ENCODE data around the gene LPP.

Gene LPP

DNA sequence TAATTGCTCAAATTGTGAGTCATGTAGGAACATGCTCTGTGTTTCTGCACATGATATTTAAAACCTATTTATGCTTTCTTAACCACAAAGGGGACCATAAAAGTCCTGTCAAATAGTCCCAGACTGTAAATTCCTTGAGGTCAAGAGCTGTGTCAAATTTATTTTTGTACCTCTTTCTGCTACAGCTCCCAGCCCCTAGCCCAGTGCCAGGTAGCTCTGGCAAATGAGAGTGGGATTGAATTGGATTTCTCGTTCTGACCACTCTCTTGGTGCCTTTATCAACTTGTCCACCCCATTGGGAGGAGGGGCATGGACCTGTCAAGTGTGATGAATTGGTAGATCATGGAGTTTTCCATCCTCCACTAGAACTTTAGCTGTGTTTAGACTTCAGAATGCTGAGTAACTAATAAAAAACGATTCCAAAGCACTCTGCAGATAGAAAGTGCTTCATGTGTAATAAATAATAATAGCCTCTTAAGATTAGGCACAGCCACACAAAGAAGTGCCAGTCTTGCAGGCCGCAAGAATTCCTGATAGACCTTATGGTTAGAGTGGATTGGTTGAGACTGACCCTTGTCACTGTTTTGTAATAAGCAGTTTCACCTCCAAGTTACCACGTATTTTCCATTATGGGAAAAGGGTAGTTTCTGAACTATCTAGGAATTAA lies 120.4 kb downstream of the LPP start:
- TF ChIP-seq GATA3 (IDR thresholded peaks at IDR 0.05; ENCODE audit: low read depth, low read length), result no peak
- TF ChIP-seq GATA2 (IDR thresholded peaks at IDR 0.05; ENCODE audit: low read depth, low read length), result no peak

DNA sequence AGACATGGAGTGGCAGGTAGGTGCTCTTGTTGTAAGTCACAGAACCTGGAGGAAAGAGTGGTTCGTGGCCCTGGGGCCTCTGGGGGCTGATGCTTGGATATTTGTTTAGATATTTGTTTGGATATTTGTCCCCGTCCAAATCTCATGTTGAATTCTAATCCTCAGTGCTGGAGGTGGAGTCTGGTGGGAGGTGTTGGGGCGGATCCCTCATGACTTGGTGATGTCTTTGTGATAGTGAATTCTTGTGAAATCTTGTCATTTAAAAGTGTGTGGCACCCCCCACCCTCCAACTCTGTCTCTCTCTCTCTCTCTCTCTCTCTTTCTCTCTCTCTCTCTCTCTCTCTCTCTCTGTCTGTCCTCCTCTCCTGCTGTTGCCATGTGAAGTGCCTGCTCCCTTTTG lies 122.4 kb downstream of the LPP start:
- no peak for TF ChIP-seq GATA2 (IDR thresholded peaks at IDR 0.05; ENCODE audit: low read depth, low read length)
- TF ChIP-seq GATA3 (IDR thresholded peaks at IDR 0.05; ENCODE audit: low read depth, low read length), result no peak

GRCh38 chr3:188278717-188279324 lies 124.9 kb downstream of the LPP start:
- TF ChIP-seq GATA3 (IDR thresholded peaks at IDR 0.05; ENCODE audit: low read depth, low read length), result no peak
- TF ChIP-seq GATA2 (IDR thresholded peaks at IDR 0.05; ENCODE audit: low read depth, low read length), result no peak

GRCh38 chr3:188279502-188280335 lies 125.8 kb downstream of the LPP start:
- no peak for TF ChIP-seq GATA3 (IDR thresholded peaks at IDR 0.05; ENCODE audit: low read depth, low read length)
- TF ChIP-seq GATA2 (IDR thresholded peaks at IDR 0.05; ENCODE audit: low read depth, low read length), result no peak

DNA sequence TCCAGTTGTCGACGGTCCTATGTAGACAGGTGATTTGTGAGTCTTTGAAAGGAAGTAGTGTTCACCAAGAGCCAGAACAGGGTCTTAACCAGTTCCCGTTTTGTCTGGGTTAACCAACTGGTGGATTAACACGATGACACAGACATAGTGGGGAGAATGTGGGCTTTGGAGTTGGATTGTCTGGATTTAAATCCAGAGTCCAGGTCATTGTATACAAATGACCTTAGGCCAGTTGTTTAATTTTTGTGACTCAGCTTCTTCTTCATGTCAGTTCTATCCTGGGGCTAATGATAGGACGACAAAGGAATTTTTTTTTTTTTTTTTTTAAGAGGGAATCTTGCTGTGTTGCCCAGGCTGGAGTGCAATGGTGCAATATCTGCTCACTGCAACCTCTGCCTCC lies 126.7 kb downstream of the LPP start:
- TF ChIP-seq GATA2 (IDR thresholded peaks at IDR 0.05; ENCODE audit: low read depth, low read length) (no peak), GATA3 (IDR thresholded peaks at IDR 0.05; ENCODE audit: low read depth, low read length) (no peak)

GRCh38 chr3:188282871-188283270 lies 128.9 kb downstream of the LPP start:
- TF ChIP-seq GATA2 (IDR thresholded peaks at IDR 0.05; ENCODE audit: low read depth, low read length) (no peak), GATA3 (IDR thresholded peaks at IDR 0.05; ENCODE audit: low read depth, low read length) (no peak)

DNA sequence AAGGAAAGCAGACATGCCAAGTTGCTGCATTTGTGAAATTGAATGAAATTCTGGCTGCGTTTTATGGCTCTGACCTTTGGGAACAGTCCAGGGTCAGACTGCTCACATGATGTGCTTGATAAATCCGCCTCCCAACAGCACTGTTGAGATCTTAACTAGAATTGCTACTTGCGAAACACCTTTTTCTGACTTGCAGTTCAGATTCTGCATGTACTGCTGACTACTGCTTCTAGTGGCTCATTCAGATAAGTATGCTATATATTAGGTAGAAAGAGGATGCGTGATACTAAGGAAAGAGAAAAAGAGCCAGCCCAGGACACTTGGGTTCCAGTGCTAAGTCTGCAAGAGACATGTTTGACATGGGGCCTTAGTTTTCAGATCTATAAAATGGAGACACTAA lies 129.4 kb downstream of the LPP start:
- TF ChIP-seq GATA3 (IDR thresholded peaks at IDR 0.05; ENCODE audit: low read depth, low read length) (no peak), GATA2 (IDR thresholded peaks at IDR 0.05; ENCODE audit: low read depth, low read length) (no peak)

GRCh38 chr3:188284455-188285212 lies 130.7 kb downstream of the LPP start:
- no peak for TF ChIP-seq GATA3 (IDR thresholded peaks at IDR 0.05; ENCODE audit: low read depth, low read length)
- TF ChIP-seq GATA2 (IDR thresholded peaks at IDR 0.05; ENCODE audit: low read depth, low read length), result no peak

DNA sequence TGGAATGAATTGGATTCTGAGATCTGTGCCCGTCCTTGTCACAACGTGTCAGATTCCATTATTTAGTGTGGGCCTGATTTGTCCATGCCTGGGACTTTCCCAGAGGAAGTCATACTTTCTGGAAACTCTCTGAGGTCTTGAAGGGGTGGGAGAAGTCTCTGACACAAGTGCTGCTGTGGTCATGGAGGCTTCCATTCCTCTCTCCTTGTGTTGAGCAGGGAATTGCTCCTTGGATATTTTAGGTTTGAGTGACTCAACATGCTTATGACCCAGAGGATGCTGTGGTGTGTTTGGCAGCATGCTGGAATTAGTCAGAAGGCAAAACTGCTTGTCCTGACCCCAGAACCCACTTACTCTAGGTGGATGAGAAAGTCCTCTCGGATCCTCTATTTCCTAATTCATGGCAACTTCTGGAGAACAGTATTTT lies 132.1 kb downstream of the LPP start:
- TF ChIP-seq GATA3 (IDR thresholded peaks at IDR 0.05; ENCODE audit: low read depth, low read length) (no peak), GATA2 (IDR thresholded peaks at IDR 0.05; ENCODE audit: low read depth, low read length) (no peak)

DNA sequence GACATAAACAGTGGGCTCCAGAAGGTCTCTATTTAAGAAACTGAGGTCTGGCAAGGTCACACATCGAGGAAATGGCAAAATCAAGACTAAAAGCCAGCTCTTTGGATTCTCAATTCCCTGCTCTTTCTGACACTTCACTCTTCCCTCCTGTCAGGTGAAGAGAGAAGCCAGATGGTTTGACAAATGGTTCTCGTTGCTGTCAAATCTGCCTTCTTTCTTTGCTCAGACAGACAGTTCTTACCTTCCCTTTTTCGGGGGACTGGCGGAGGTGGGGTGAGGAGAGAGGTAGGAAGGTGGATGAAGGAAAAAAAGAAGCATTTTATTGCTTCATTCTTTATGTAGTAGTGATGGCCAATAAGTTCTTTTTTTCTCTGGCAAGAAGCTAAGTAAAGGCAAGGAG lies 133.4 kb downstream of the LPP start:
- no peak for TF ChIP-seq GATA3 (IDR thresholded peaks at IDR 0.05; ENCODE audit: low read depth, low read length)
- TF ChIP-seq GATA2 (IDR thresholded peaks at IDR 0.05; ENCODE audit: low read depth, low read length), result no peak

DNA sequence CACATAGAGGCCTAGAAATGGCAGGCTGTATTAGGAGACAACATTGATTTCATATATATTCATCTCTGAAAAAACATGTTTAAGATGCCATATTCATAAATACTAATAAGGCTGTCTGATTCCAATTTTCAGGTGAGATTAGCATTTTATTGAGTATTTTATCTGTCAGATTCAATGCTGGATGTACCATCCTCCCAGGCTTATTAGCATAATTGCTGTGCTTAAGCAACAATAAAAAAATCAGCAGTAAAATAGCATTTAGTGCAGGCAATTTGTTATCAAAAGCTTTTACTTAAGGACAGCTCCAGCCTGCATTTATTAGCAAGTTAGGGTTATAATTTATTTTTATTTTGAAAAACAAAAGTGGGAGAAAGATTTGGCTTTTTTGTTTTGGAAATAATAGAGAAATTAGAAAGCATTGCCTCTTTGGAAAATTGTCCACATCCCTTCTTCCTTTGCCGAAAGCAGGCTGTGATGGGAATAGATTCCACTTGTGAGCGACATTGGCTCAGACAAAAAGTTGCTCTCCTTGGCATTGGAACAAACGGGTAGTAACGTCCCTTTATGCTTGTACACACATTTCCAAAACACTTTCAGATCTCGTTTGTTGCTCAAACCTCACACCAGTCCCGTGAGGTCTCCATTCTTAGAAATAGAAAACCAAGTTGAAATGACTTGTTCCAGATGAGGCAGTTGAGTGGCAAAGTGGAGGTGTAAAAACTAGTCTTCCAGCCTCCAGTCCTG lies 134.0 kb downstream of the LPP start:
- TF ChIP-seq GATA2 (IDR thresholded peaks at IDR 0.05; ENCODE audit: low read depth, low read length) (no peak), GATA3 (IDR thresholded peaks at IDR 0.05; ENCODE audit: low read depth, low read length) (no peak)

GRCh38 chr3:188292251-188292650 lies 138.3 kb downstream of the LPP start:
- TF ChIP-seq GATA3 (IDR thresholded peaks at IDR 0.05; ENCODE audit: low read depth, low read length) (no peak), GATA2 (IDR thresholded peaks at IDR 0.05; ENCODE audit: low read depth, low read length) (no peak)

DNA sequence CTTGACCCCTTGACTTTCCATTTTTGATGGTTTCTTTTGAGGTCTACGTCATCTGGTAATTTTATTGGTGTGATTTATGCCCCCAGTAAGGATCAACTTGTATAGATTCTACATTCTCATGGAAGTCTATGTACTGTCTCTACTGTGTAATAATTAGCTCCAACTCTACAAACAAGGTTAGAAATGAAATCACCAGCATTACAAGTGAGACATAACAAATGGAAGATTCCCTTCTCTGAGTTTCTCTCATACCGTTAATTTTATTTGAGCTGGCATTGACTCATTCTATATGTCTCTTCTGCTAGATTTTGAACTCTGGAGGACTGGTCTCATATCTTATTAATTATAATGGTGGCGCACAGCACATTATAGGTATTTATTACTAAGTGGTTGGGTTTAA lies 138.9 kb downstream of the LPP start:
- no peak for TF ChIP-seq GATA3 (IDR thresholded peaks at IDR 0.05; ENCODE audit: low read depth, low read length)
- TF ChIP-seq GATA2 (IDR thresholded peaks at IDR 0.05; ENCODE audit: low read depth, low read length), result no peak

Data from SH-SY5Y (cell line).